T-helper 17 cell (primary cell): ENCODE results near the gene TPSB2. TPM values are rescaled to one million over a fixed set of nuclear protein-coding genes. Genes with fewer than 3 reads are reported as not detected.

Experiments
- ATAC-seq: fragments of 150-1000 bp; cut with Tn5 transposase; 2 replicates; pipeline ENCODE4 v1.10.0; 2021; ENCODE audit warnings: mild to moderate bottlenecking, moderate library complexity
- DNase-seq, 3 donors: peaks; one replicate each; pipeline versions ENCODE4 v3.0.0 to v3.0.0-alpha.2; 2020 to 2021
- H3K9me3 ChIP-seq: one replicate; pipeline ENCODE4 v1.7.0; 2013; ENCODE audit warnings: low read length, mild to moderate bottlenecking; ENCODE audit not compliant: control insufficient read depth, poor library complexity, severe bottlenecking
- H3K27ac Mint-ChIP-seq: one replicate; pipeline ENCODE4 v1.8.0; 2022; ENCODE audit warnings: mild to moderate bottlenecking, moderate library complexity, mixed read lengths
- H3K27me3 Mint-ChIP-seq: one replicate; pipeline ENCODE4 v1.8.0; 2022; ENCODE audit warnings: mixed read lengths
- H3K36me3 Mint-ChIP-seq: one replicate; pipeline ENCODE4 v1.8.0; 2022; ENCODE audit warnings: low read depth, mixed read lengths
- H3K4me1 Mint-ChIP-seq: one replicate; pipeline ENCODE4 v1.8.0; 2022; ENCODE audit warnings: mild to moderate bottlenecking, mixed read lengths
- H3K4me3 Mint-ChIP-seq: one replicate; pipeline ENCODE4 v1.8.0; 2022; ENCODE audit warnings: mild to moderate bottlenecking, moderate library complexity, mixed read lengths
- total RNA-seq, 4 donors: library from RNA in 2 of 4; stranded (reverse) in 2 of 4; gene quantifications; one replicate each; pipeline ENCODE4 v1.2.3 and lab custom pipeline; 2022 to 2026

The TPSB2 gene
- total RNA-seq, 2 donors from 2014 or later, result not detected

DNA sequence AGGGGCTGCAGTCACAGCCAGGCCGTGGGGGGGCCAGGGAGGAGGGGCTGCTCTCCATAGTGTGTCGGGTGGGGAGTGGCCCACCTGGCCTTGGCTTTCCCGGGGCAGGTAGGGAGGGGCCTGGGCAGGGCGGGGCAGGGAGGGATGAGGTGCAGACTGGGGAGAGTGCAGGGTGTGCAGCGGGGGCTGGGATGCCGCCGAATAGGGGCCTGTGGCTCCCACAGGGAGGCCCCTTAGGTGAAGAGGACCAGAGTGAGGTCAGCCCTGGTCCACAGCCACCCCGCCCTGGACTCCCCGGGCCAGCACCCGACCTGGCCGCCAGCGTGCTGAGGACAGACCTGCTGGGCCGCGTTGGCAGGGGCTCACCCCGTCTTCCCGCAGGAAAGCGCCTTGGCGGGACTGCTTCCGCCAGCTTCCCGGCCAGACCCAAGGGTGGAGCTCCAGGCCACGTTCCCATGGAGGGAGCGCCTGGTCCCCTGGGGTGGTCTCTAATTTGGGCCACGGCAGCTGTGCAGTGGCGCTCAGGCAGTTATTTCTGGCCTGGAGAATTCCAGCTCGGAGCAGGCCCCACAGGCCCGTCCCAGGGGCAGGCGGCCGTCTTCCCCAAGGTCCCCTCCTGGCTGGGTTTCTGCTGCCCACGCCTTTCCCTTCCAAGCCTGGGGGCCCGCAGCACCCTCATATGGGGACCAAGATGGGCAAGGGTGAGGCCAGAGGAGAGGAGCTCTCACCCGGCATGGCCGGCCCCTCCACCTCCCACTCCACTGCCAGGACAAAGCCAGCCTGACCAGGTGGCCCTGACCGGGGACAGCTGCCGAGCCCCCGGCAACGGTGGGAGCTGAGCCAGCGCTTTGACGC is 49.2 kb downstream of the TPSB2 start:
- no peak for ATAC-seq
- no peaks in the 10 kb centered on the region for H3K36me3 Mint-ChIP-seq
- H3K4me1 Mint-ChIP-seq, result no peaks in the 10 kb centered on the region
- H3K4me3 Mint-ChIP-seq, result no peak overlapping the region
- no peaks in the 10 kb centered on the region for H3K9me3 ChIP-seq
- H3K27me3 Mint-ChIP-seq, result no peaks in the 10 kb centered on the region
- H3K27ac Mint-ChIP-seq, result no peak overlapping the region
- no peak for DNase-seq

Other genes with a start within 250 kb of the TPSB2 start
- gene SOX8, start 248.4 kb downstream of the TPSB2 start, total RNA-seq, result 1 to 10 TPM; 1.1 to 3.1 TPM
- not detected for gene SSTR5, start 157.4 kb downstream of the TPSB2 start, total RNA-seq
- not detected for gene C1QTNF8, start 133.9 kb downstream of the TPSB2 start, total RNA-seq
- 1 to 10 TPM; 8.6 to 9.5 TPM for gene CACNA1H, start 77.1 kb downstream of the TPSB2 start, total RNA-seq
- gene TPSG1, start 4.9 kb downstream of the TPSB2 start, total RNA-seq, result not detected
- gene TPSAB1, start 10.5 kb upstream of the TPSB2 start, total RNA-seq, result not detected
- not detected for gene TPSD1, start 25.9 kb upstream of the TPSB2 start, total RNA-seq
- 100 to 1,000 TPM; 233 to 249 TPM for gene UBE2I, start 79.5 kb upstream of the TPSB2 start, total RNA-seq
- gene BAIAP3, start 103.5 kb upstream of the TPSB2 start, total RNA-seq, result 10 to 100 TPM; 11.8 to 20.0 TPM
- 10 to 100 TPM; 24.4 to 27.7 TPM for gene TSR3, start 121.7 kb upstream of the TPSB2 start, total RNA-seq
- 10 to 100 TPM; 39.2 to 48.0 TPM for gene GNPTG, start 121.7 kb upstream of the TPSB2 start, total RNA-seq
- 10 to 100 TPM; 63.0 to 64.8 TPM for gene UNKL, start 184.5 kb upstream of the TPSB2 start, total RNA-seq
- gene UQCC4, start 190.6 kb upstream of the TPSB2 start, total RNA-seq, result 1 to 10 TPM; 7.0 to 8.8 TPM
- gene PERCC1, start 200.9 kb upstream of the TPSB2 start, total RNA-seq, result not detected
- gene CCDC154, start 214.4 kb upstream of the TPSB2 start, total RNA-seq, result 1 to 10 TPM; 1.3 to 3.6 TPM
- gene CLCN7, start 244.8 kb upstream of the TPSB2 start, total RNA-seq, result 100 to 1,000 TPM in 1 of 2 donors, 10 to 100 TPM in 1; 93.9 to 113 TPM